ENCODE measurements around the gene FOSL2. TPM values are rescaled to one million over a fixed set of nuclear protein-coding genes. Genes with fewer than 3 reads are reported as not detected.

Gene FOSL2
- total RNA-seq, 1 donor from 2014 or later = 106 TPM

GRCh38 chr2:28430377-28430765, 37.7 kb downstream of the FOSL2 start:
- DNase-seq (ENCODE audit: low read depth) = no peak

GRCh38 chr2:28430788-28431418, 38.2 kb downstream of the FOSL2 start:
- DNase-seq (ENCODE audit: low read depth) = no peak

GRCh38 chr2:28431741-28432140, 39.1 kb downstream of the FOSL2 start:
- DNase-seq (ENCODE audit: low read depth) = no peak

GRCh38 chr2:28432362-28432761, 39.7 kb downstream of the FOSL2 start:
- no peak for DNase-seq (ENCODE audit: low read depth)

GRCh38 chr2:28433215-28433614, 40.6 kb downstream of the FOSL2 start:
- DNase-seq (ENCODE audit: low read depth) = no peak

DNA sequence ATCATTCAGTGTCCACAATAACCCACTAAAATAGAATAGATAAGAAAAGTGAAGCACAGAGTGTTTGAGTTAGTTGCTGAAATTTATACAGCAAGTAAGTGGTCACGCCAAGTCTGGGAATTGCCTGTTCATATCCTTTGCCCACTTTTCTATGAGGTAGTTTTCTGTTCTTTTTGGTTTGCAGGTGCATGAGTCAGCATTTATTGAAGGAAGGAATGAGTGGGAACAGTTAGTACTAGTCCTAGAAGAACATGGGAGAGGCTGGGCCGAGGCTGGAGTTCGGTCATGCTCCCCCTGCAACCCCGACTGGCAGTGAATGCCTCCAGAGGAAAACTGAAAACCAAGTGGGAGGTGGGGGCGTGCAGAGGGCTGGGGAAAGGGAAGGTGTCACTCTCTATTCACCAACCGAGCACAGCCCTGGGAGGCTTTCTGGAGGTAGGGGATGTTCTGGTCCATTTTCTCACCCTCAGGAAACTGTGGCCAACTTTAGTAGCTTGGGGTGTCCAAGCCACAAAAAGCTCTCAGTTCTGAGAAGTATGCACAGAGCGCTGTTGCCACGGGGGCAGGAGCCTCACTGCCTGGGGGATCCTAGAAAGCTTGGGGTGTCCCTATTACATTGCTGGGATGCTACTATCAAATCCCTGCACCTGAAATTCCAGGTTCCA, 41.4 kb downstream of the FOSL2 start:
- no peak for DNase-seq (ENCODE audit: low read depth)

- DNase-seq (ENCODE audit: low read depth) = no peak
Measured at GRCh38 chr2:28434600-28434989, 41.9 kb downstream of the FOSL2 start.

DNA sequence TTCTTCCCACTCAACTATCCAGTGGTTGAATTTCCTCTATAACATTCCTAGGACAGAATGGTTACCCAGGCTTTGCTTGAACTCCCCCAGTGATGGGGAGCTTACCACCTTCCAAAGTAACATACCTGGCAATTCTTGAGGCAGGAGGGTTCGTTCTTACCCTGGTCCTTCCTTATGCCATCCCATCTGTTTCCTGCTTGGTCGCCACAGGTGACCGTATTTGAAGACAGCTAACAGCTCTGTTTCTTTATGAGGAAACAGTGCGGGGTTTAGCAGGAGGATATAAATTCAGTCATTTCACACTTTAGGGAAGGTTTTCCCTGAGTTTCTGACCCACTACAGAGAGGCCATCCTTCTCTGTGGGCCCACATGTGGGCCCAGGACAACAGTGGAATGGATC, 42.6 kb downstream of the FOSL2 start:
- DNase-seq (ENCODE audit: low read depth) = no peak

GRCh38 chr2:28435814-28436351, 43.2 kb downstream of the FOSL2 start:
- DNase-seq (ENCODE audit: low read depth) = no peak

- peak; percentile 68 for DNase-seq (ENCODE audit: low read depth)
Measured at GRCh38 chr2:28436525-28437051, 43.9 kb downstream of the FOSL2 start.

GRCh38 chr2:28437149-28437835, 44.6 kb downstream of the FOSL2 start:
- DNase-seq (ENCODE audit: low read depth) = peak; percentile 72

GRCh38 chr2:28437918-28438317, 45.3 kb downstream of the FOSL2 start:
- peak; percentile 54 for DNase-seq (ENCODE audit: low read depth)

GRCh38 chr2:28438532-28439063, 45.9 kb downstream of the FOSL2 start:
- DNase-seq (ENCODE audit: low read depth) = no peak

GRCh38 chr2:28439127-28439526, 46.5 kb downstream of the FOSL2 start:
- no peak for DNase-seq (ENCODE audit: low read depth)

DNA sequence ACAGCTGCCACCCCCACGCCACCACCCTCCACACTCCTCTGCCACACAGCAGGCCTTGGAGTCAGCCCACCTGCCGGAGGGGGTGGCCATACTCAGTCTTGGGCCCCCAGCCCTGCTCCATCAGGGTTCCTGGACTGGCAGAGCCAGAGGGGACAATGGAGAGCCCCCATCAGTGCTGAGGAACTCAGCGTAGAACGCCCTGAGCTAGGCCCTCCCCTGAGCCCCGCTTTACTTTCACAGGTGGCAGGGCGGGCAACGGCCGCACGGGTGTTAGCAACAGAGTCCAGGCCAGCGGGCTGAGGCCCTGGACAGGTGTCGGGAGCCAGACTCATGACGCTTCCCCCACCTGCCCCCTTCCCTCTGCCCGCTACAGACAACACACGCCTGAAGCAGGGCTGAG, 47.1 kb downstream of the FOSL2 start:
- no peak for DNase-seq (ENCODE audit: low read depth)

DNA sequence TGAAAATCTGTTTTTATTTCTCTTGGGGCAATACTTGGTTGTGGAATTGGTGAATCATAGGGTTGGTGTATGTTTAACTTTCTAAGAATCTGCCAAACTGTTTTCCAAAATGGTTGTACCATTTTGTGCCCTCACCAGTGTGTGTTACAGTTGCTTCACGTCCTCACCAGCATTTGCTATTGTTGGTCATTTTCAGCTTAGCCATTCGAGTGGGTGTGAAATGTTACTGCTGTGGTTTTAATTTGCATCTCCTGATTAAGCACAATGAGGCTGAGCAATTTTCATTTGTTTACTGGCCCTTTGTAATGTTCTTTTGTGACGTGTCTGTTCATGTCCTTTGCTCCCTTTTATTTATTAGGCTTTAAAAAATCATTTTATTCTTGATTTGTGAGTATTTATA, 49.7 kb downstream of the FOSL2 start:
- no peak for DNase-seq (ENCODE audit: low read depth)

DNA sequence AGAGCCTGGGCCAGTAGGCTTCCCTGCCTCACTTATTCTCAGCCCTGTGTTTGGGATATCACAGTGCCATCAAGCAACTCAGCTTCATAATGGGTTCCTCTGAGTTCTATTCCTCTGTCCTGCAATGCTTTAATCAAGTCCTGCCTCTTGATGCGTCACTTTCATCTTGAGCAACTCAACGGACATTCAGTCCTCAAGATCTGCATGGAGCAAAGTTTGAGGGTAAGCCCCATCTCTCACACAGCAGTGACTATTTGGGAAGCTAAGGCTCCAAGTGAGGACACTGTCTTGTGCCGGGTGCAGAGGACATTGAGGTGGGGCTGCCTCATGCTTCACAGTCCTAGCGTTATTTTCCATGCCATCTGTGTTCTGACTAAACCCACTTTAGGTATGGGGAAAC, 52.3 kb downstream of the FOSL2 start:
- no peak for DNase-seq (ENCODE audit: low read depth)

- peak; percentile 94 for DNase-seq (ENCODE audit: low read depth)
Measured at GRCh38 chr2:28445448-28446258, 53.0 kb downstream of the FOSL2 start.

DNA sequence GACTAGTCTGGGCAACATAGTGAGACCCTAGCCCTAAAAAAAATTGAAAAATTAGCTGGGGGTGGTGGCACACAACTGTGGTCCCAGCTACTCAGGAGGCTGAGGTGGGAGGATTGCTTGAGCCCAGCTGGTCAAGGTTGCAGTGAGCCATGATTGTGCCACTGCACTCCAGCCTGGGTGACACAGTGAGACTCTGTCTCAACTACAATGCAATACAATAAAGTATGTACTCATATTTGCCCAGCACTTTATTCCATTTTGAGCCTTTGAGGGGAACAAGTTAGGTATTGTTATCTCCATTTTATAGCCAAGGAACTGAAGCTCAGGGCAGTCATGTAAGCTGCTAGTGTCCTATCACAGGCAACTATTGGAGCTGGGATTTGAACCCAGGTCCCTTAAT, 53.9 kb downstream of the FOSL2 start:
- no peak for DNase-seq (ENCODE audit: low read depth)

GRCh38 chr2:28447086-28447485, 54.4 kb downstream of the FOSL2 start:
- no peak for DNase-seq (ENCODE audit: low read depth)
